ENCODE measurements around the gene ACSM6. TPM values are rescaled to one million over a fixed set of nuclear protein-coding genes. Genes with fewer than 3 reads are reported as not detected.

Gene ACSM6
- polyA plus RNA-seq, 1 of the 3 experiments (the other 2 are of a cell fraction) = not detected

DNA sequence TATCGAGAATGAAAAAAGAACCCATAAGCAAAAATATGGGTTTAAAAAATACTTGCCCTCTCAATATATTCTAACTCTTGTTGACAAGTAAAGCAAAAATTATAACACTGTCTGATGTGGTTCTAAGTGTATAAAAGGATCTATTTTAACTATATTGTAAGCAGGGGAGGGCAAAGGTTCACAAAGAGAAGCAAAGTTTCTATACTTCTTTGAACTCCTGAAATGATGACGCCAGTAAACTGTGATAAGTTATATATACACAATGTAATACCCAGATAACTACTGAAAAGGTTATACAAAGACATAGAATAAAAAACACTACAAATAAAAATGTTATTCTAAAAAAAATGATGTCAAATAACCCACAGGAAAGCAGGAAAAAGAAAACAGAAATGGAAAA lies 59.6 kb downstream of the ACSM6 start (continued):
- TF ChIP-seq TAF1 (IDR thresholded peaks at IDR 0.05; ENCODE audit: borderline replicate concordance, low read depth, low read length) (no peak), GABPA (IDR thresholded peaks at IDR 0.05; ENCODE audit: low read depth) (no peak), IRF3 (IDR thresholded peaks at IDR 0.05; ENCODE audit: low read depth, low read length) (no peak)

DNA sequence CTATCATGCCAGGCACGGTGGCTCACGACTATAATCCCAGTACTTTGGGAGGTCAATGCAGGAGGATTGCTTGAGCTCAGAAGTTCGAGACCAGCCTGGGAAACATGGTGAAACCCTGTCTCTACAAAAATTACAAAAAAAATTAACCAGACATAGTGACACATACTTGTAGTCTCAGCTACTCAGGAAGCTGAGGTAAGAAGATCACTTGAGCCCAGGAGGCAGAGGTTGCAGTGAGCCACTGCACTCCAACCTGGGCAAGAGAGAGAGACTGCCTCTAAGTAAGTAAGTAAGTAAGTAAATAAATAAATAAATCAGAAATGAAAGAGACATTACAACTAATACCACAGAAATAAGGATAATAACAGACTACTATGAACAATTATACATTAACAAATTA lies 60.6 kb downstream of the ACSM6 start:
- ChIA-PET CTCF (interaction anchor here (0.7 to 3.5 kb wide), 3 partner anchors 8 to 108 kb away, joined by 3 to 14 read pairs (median 8); no protein-coding TSS in a partner anchor), POLR2A (no interaction called here)
- H3K9me3 ChIP-seq = peaks cover 4% of the 10 kb centered on the region; the same call in 1 of the 2 replicates
- no peaks in the 10 kb centered on the region for H3K27me3 ChIP-seq (ENCODE audit: insufficient read depth)
- no peak overlapping the region for H2AFZ ChIP-seq (ENCODE audit: low read depth)
- WGBS (ENCODE audit: low lambda C conversion rate) = 77% methylated on average over 3 of the region's 3 CpGs
- no peaks in the 10 kb centered on the region for H3K9me2 ChIP-seq
- H3K4me3 ChIP-seq (ENCODE audit: low read depth in 2 of 2, low read length in 1 of 2) = no peak overlapping the region
- peaks cover 8% of the 10 kb centered on the region for H3F3A ChIP-seq (replicated peaks; ENCODE audit: insufficient read depth)
- H3K4me1 ChIP-seq (ENCODE audit: control insufficient read depth in 1 of 2, insufficient read depth in 2 of 2, low read depth in 1 of 2, low read length in 1 of 2) = peaks cover 0 to 4% of the 10 kb centered on the region in 2 experiments; a peak in 1 of 4 replicates
- H3K36me3 ChIP-seq (replicated peaks in 1 of 2; ENCODE audit: control insufficient read depth in 1 of 2, insufficient read depth in 2 of 2, low read length in 1 of 2) = peaks cover 0 to 46% of the 10 kb centered on the region in 2 experiments
- TF ChIP-seq IRF3 (IDR thresholded peaks at IDR 0.05; ENCODE audit: low read depth, low read length) (no peak), NFIC (IDR thresholded peaks at IDR 0.05; ENCODE audit: borderline replicate concordance) (no peak), USF1 (IDR thresholded peaks at IDR 0.05; ENCODE audit: borderline replicate concordance, low read depth) (no peak), RCOR1 (IDR thresholded peaks at IDR 0.05; ENCODE audit: low read length) (no peak), GATA2 (CRISPR knock-in tag; IDR thresholded peaks at IDR 0.05) (no peak), TCF12 (IDR thresholded peaks at IDR 0.05) (no peak), CTCF (IDR thresholded peaks at IDR 0.05) (no peak), MXI1 (IDR thresholded peaks at IDR 0.05; ENCODE audit: low read depth, low read length) (no peak), JUND (IDR thresholded peaks at IDR 0.05) (no peak), NRF1 (IDR thresholded peaks at IDR 0.05; ENCODE audit: low read depth, low read length) (no peak), PBX3 (IDR thresholded peaks at IDR 0.05) (no peak), RAD21 (IDR thresholded peaks at IDR 0.05; ENCODE audit: low read length) (no peak), RFX5 (IDR thresholded peaks at IDR 0.05; ENCODE audit: low read length) (no peak), YY1 (IDR thresholded peaks at IDR 0.05; ENCODE audit: low read depth) (no peak)
- TF ChIP-seq, protein P1, sequence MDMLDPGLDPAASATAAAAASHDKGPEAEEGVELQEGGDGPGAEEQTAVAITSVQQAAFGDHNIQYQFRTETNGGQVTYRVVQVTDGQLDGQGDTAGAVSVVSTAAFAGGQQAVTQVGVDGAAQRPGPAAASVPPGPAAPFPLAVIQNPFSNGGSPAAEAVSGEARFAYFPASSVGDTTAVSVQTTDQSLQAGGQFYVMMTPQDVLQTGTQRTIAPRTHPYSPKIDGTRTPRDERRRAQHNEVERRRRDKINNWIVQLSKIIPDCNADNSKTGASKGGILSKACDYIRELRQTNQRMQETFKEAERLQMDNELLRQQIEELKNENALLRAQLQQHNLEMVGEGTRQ (IDR thresholded peaks at IDR 0.05; ENCODE audit: borderline replicate concordance, low read depth, low read length) = no peak
- TF ChIP-seq, protein P2, sequence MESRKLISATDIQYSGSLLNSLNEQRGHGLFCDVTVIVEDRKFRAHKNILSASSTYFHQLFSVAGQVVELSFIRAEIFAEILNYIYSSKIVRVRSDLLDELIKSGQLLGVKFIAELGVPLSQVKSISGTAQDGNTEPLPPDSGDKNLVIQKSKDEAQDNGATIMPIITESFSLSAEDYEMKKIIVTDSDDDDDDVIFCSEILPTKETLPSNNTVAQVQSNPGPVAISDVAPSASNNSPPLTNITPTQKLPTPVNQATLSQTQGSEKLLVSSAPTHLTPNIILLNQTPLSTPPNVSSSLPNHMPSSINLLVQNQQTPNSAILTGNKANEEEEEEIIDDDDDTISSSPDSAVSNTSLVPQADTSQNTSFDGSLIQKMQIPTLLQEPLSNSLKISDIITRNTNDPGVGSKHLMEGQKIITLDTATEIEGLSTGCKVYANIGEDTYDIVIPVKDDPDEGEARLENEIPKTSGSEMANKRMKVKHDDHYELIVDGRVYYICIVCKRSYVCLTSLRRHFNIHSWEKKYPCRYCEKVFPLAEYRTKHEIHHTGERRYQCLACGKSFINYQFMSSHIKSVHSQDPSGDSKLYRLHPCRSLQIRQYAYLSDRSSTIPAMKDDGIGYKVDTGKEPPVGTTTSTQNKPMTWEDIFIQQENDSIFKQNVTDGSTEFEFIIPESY (IDR thresholded peaks at IDR 0.05; ENCODE audit: borderline replicate concordance, low read depth) = no peak
- DNase-seq = no peak
- H3K4me2 ChIP-seq = no peak overlapping the region
- no peak overlapping the region for H3K27ac ChIP-seq (ENCODE audit: low read depth in 2 of 2, low read length in 1 of 2)
- no peak overlapping the region for H3K9ac ChIP-seq
- H4K20me1 ChIP-seq (ENCODE audit: insufficient read depth) = no peaks in the 10 kb centered on the region
- H3K79me2 ChIP-seq (ENCODE audit: insufficient read depth) = peaks cover 47% of the 10 kb centered on the region; the same call in 1 of the 2 replicates
